LNCaP clone FGC (cell line): Measurements from ENCODE around the gene YEATS4.

ENCODE experiments used
- DNase-seq: peaks from one replicate; pipeline ENCODE4 v3.0.0-alpha.2; 2011; ENCODE audit warnings: low read depth
- H3K4me3 ChIP-seq: 2 replicates; pipeline ENCODE4 v1.5.1; 2011; ENCODE audit warnings: mild to moderate bottlenecking, low read depth, low read length, control low read depth
- CTCF ChIP-seq: IDR thresholded peaks from 2 replicates; pipeline ENCODE4 v1.5.1; 2012; ENCODE audit warnings: mild to moderate bottlenecking; ENCODE audit not compliant: control insufficient read depth, insufficient read depth; ENCODE audit errors: extremely low read depth

The YEATS4 gene

GRCh38 chr12:69350777-69351176 lies 8.8 kb upstream of the YEATS4 start:
- no peak for TF ChIP-seq CTCF
- DNase-seq = no peak
- H3K4me3 ChIP-seq = no peak overlapping the region

GRCh38 chr12:69351462-69352236 lies 7.9 kb upstream of the YEATS4 start:
- no peak for DNase-seq
- H3K4me3 ChIP-seq = no peak overlapping the region
- no peak for TF ChIP-seq CTCF

- H3K4me3 ChIP-seq = no peak overlapping the region
- TF ChIP-seq CTCF = no peak
Observed at GRCh38 chr12:69352904-69353303, 6.6 kb upstream of the YEATS4 start.

GRCh38 chr12:69354172-69354555 lies 5.4 kb upstream of the YEATS4 start:
- no peak for TF ChIP-seq CTCF
- no peak overlapping the region for H3K4me3 ChIP-seq
- no peak for DNase-seq

More at GRCh38 chr12:69352904-69353303, 6.6 kb upstream of the YEATS4 start:
- no peak for DNase-seq

- TF ChIP-seq CTCF = no peak
- H3K4me3 ChIP-seq = no peak overlapping the region
- DNase-seq = no peak
Observed at GRCh38 chr12:69354556-69355187, 4.9 kb upstream of the YEATS4 start.

- H3K4me3 ChIP-seq = no peak overlapping the region
- TF ChIP-seq CTCF = no peak
- DNase-seq = no peak
Observed at GRCh38 chr12:69355363-69356028, 4.0 kb upstream of the YEATS4 start.
